ENCODE results near the gene SYTL1.

- TF ChIP-seq EZH2phosphoT487 (IDR thresholded peaks at IDR 0.05; ENCODE audit: insufficient read depth, low read depth), result no peak
- no peak for TF ChIP-seq EZH2 (IDR thresholded peaks at IDR 0.05; ENCODE audit: insufficient read depth, poor library complexity, severe bottlenecking)
These were observed 42.2 kb upstream of the SYTL1 start for GRCh38 chr1:27299385-27300271.

All from GM23248 (cell line).